ENCODE measurements around the gene MAN2A1.
"Not testable (repeated sequence)": the region's sequence is repeated elsewhere in the genome, so short reads cannot be mapped to it uniquely, and the experiment has no call there.

MAN2A1 gene

DNA sequence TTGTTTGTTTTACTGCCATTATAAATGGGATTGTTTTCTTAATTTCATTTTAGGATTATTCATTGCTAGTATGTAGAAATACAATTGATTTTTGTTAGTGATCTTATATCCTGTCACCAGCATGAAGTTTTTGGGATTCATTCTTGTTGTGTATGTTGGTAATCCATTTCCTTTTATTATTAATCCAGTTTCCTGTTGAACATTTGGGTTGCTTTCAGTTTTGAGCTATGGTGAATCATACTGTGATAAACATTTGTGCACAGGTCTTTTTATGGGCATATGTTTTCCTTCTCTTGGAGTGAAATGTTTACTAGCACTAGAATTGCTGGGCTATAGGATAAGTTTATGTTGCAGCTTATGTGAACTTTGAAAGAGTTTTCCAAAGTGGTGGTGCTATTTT is 69.6 kb downstream of the MAN2A1 start:
- no peak for DNase-seq

DNA sequence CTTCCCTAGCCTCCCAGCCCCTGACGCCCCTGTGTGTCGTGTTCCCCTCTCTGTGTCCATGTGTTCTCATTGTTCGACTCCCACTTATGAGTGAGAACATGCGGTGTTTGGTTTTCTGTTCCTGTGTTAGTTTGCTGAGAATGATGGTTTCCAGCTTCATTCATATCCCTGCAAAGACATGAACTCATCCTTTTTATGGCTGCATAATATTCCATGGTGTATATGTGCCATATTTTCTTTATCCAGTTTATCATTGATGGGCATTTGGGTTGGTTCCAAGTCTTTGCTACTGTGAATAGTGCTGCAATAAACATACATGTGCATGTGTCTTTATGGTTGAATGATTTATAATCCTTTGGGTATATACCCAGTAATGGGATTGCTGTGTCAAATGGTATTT is 70.4 kb downstream of the MAN2A1 start:
- DNase-seq, result not testable (repeated sequence)

GRCh38 chr5:109762821-109763220 is 73.1 kb downstream of the MAN2A1 start:
- DNase-seq, result no peak

DNA sequence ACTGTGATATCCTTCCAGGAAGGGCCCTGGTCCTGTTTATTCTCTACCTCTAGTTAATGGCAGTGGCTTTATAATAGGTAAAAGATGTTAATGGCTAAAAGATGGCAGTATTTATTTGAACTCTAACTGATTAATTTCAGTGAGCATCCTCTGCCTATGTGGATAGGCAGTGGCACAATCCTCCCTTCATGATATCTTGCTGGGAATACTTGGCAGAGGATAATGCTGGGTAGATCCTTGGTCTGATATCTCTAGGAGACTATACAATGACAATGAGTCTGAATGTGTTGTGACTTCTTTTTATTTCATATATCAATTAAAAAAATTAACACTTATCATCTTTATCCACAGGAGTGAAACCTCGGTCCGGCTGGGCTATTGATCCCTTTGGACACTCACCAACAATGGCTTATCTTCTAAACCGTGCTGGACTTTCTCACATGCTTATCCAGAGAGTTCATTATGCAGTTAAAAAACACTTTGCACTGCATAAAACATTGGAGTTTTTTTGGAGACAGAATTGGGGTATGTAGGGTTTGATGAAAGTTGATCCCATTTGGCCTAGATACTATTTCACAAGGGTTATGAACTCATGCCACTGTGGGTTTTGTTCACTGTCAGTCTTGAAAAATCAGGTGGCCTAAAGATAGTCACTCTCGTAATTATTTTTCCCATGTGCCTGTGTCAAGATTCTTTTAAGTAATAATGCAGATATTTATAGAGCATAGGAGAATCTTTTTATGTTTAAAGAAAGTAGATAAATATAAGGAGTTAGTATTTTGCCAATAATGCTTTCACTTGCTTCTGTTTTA is 77.7 kb downstream of the MAN2A1 start:
- no peak for DNase-seq

DNA sequence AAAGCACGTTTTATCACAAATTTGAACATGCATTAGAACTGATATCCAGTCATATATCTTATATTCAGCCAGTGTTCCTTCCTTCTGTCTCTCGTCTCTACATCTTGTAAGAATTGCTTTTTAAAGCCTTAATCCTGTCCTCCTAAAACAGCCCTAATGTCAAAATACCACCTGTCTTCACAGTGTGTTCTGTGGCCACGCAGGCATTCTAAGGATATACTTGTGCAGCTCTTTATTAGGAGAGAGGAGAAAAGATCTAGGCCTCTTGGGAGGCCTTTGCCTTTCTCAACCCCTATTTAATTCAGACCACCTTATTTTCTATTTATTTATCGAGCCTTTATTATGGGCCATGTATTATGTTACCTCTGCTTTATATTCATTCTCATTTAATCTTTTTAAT is 78.3 kb downstream of the MAN2A1 start:
- DNase-seq, result no peak

DNA sequence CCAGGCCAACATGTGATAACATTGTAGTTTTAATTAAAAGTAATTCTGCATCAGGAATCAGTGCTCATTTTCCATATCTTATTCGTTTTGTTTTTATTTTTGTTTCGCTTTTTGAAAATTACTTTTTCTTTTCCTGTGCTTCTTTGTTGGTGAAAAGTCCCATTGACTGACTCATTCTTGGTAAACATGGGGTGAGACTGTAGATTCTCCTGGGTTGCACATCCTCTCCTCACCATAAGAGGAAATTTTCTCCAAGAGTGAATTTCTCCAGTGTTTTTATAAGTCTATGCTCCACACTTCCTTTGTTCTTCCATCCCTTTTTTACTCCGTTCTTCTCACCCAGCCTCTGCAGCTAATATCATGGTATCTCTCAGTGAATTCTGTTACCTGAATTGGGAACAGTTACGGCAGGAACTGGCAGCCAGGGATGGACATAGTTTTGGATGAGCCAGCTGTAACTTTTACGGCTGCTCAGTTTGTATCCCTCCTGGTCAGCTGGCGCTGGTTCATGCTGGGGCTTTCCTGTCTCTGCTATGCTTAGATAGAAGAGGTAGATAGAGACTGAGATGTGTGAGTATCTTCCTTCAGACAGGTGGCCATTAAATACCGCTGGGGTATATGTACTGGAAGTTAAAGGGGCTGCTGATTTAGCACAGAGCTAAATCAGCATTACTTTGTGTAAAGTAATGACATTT is 80.0 kb downstream of the MAN2A1 start:
- no peak for DNase-seq

DNA sequence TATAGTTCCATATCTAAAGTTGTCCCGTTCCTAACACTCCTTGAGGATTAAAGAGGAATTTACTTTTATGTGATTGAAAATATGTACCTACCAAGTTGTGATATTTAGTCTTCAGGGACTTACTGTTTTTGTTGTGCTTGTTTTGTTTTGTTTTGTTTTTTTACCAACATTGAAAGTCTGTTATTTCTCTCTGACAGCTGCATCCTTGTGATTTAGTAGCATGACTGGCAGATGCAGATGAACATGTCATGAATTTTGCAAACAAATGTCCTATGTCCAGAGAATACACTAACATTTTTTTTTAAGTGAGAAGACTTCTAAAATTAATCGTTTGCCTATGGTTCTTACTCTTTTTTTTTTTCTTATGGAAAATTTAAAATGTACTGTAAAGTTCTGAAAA is 85.4 kb downstream of the MAN2A1 start:
- DNase-seq, result no peak

GRCh38 chr5:109779036-109779735 is 89.5 kb downstream of the MAN2A1 start:
- DNase-seq, result no peak

DNA sequence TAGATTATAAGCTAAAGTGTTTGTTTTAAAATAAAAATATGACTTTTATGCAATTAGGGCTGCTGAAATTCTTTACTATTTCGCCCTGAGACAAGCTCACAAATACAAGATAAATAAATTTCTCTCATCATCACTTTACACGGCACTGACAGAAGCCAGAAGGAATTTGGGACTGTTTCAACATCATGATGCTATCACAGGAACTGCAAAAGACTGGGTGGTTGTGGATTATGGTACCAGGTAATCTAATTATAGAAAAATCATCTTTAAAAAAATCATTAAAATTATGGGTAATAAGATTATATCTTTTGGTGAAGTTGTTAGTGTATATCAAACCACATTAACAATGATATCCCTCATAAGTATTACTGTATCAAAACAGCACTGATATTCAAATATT is 95.0 kb downstream of the MAN2A1 start:
- no peak for DNase-seq

GRCh38 chr5:109786206-109786855 is 96.6 kb downstream of the MAN2A1 start:
- no peak for DNase-seq

DNA sequence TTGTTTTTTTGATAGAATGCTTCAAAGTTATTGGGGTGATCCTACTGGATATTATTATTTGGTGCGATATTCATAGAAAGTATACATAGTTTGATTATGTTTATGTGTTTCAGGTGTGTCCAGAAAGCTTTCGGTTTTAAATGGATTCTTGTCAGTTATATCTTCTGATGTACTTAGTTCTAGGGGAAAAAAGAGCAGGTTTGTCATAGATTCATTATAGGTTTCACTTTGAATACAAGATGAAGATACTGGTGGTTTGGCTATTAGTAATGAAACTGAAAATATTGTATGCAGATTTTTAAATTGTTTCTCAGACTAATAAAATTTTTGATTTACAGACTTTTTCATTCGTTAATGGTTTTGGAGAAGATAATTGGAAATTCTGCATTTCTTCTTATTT is 98.9 kb downstream of the MAN2A1 start:
- DNase-seq, result no peak

- DNase-seq, result no peak
Measured at GRCh38 chr5:109792613-109793012, 102.9 kb downstream of the MAN2A1 start.

DNA sequence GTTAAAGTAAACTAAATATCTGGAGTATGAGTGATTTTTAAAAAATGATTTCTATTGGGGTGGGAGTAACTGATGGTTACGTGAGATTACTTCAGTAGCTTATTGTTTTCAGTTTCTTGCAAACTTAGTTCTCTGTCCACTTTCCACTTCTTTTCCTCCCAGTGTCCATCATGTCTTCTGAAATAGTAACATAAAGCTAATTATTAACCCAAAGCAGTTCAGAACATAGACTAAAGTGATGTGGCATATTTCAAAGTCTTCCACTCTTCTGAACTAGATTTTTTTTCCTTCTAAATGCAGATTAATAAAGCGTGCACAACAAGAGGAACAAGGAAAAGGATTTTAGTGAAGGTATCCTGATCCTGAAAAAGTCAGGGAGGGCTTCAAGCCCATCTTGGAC is 114.1 kb downstream of the MAN2A1 start:
- DNase-seq, result no peak

- no peak for DNase-seq
Measured at GRCh38 chr5:109805472-109805871, 115.7 kb downstream of the MAN2A1 start.

DNA sequence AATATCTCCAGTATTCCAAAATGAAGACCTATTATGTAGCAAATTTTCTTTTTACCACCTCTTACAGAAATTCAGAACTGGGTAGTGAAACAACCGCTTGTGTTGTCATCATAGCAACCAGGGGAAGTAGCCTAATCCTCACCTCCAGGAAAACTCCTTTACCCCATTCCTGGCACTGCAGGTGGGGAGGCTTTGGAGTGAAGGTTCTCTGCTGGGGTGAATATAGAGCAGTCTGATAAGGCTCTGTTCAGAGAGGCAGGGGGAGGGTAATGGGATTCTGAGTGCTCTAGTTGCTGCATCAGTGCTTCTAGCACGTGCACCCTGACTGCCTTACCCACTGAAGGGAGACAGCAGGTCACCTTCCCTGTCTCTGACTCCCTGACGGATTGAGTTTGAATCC is 116.2 kb downstream of the MAN2A1 start:
- DNase-seq, result no peak

DNA sequence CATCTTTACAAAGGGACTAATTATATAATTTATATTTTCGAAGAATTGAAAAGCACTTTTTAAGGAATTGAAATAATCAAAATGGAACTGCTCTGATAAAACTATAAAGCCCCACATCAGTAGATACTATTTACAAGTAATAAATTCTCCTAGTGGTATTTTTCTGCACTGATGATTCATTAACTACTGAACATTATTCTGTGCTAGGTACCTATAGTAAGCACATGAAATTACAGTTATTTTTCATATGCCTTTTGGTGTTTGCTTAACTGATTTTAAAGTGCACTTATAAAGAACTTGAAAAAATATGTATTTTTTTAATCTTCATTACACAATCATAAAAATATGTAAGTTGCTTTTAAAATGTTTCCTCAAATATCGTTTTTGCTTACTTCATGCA is 123.0 kb downstream of the MAN2A1 start:
- no peak for DNase-seq

GRCh38 chr5:109816732-109817131 is 127.0 kb downstream of the MAN2A1 start:
- DNase-seq, result no peak

GRCh38 chr5:109819878-109820277 is 130.2 kb downstream of the MAN2A1 start:
- DNase-seq, result no peak

- DNase-seq, result no peak
Measured at GRCh38 chr5:109823597-109823996, 133.9 kb downstream of the MAN2A1 start.

GRCh38 chr5:109825450-109825849 is 135.7 kb downstream of the MAN2A1 start:
- no peak for DNase-seq

DNA sequence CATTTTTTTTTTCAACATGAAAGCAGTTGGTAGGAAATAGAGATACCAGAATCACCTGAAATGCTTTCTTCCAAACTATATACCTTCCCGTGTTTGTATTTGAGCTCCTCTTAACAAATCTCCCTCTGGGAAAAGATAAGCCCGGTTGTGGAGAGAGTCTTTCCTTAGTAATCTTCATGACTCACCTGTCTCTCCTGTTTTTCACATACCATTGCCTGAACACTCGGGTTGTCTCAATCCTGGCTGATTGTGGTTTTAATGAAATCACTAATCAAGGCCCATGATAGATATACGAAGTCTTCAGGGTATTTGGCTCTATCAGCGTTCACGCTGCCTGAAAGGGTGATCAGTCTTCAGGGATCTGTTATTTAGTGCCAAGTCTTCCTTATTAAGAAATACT is 136.7 kb downstream of the MAN2A1 start:
- DNase-seq, result no peak

DNA sequence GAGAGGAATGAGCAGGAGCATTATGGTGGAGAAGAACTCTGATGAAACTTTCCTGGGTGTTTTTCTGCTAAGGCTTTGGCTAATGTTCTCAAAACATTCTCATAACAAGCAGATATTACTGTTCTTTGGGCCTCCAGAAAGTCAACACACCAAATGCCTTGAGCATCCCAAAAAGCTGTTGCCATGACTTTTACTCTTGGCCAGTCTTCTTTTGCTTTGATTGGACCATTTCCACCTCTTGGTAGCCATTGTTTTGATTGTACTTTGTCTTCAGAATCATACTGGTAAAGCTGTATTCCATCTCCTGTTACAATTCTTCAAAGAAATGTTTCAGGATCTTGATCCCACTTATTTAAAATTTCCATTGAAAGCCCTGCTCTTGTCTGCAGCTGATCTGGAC is 139.6 kb downstream of the MAN2A1 start:
- no peak for DNase-seq

DNA sequence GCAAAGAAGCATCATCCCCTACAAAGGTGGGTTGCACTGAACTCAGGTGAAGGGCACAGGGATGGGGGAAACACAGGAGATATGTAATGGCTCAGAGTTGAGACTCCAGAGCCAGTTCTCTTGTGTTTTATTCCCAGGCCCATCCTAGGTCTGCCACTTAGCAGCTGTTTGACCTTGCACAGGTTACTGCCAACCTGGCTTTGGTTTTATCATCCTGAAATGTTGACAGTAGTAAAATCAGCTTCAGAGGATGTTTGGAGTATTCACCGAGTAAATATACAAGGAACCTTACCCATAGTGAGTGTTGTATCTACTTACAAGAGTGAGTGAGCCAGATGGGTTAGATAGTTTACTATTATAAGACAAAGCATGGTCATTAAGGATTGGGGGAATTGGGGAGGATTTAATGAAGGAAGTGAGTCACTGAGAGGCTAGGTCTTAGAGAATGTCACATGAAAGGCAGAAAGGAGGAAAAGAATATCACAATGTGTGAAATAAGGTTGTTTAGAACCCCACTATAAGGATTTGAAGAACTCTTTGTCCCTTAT is 141.3 kb downstream of the MAN2A1 start:
- no peak for DNase-seq

Measured in right hindlimb (tissue), 1 donor.